H54 (cell line): ENCODE results near the gene ARHGEF33.

Source experiments
- DNase-seq: peaks from one replicate; pipeline ENCODE4 v3.0.0; 2011; ENCODE audit warnings: low spot score, mixed read lengths; ENCODE audit not compliant: insufficient read length
- FAIRE-seq: peaks from 3 replicates; lab custom pipeline; 2011; peaks lifted over from hg19 to GRCh38; lab: Jason Lieb, UNC
- POLR2A ChIP-seq: IDR thresholded peaks from 2 replicates; pipeline ENCODE4 v1.6.1; 2011; ENCODE audit warnings: low read depth, mild to moderate bottlenecking, low read length

The ARHGEF33 gene

DNA sequence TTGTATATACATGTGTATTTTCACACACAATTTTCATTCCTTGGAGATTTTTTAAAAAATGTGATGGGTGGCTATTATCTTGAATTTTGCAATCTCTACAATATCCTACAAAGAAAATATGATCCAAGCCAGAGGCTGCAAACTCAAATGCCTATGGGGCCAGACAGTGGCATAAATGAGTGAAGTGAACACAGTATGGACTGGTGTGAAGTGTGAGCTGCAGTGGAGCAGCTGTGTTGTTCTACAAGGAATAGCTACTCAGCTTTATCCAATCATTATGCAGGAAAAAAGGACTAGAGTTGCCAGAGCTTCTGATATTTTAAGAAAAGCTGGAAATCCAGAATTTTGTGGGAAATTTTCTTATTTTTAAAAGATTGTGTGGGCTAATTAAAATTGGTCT is 62.1 kb downstream of the ARHGEF33 start:
- no peak for TF ChIP-seq POLR2A
- FAIRE-seq (no peak), DNase-seq (no peak)

DNA sequence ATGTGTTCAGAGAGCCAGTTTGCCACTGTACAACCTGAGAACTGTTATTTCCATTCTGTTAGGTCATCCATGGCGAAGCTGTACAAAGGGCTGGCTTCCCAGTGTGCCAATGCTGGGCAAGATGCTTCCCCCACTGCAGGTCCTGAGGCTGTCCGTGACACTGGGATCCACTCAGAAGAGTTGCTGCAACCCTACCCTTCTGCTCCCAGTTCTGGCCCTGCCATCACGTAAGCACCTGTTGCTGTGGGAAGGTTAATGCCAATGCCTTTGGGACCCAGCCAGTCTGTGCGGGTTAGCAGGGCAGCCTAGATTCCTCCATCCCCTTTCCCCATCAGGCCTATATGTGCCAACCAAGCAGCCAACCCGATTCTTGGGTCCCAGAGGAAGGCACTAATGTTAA is 68.3 kb downstream of the ARHGEF33 start:
- no peak for TF ChIP-seq POLR2A
- no peak for DNase-seq
- no peak for FAIRE-seq

DNA sequence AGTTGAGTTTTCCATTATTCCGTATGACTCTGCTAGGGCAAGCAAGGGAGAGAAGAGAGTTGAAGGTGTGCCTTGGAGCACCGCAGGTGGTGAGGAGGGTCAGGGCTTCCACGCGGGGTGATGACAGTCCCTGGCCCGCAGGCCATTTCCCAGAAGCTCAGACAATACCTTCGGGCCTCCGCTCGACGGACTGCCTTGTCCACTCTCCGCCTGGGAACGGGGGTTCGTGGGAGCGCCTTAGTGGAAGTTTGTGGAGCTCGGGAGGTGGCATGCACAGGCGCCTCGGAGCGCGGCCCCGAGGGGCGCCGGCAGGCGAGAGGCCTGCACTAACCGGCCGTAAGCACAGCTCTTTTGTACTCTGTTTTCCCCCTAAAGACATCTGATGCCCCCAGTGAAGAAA is 69.8 kb downstream of the ARHGEF33 start:
- FAIRE-seq, result no peak
- DNase-seq, result no peak
- no peak for TF ChIP-seq POLR2A

DNA sequence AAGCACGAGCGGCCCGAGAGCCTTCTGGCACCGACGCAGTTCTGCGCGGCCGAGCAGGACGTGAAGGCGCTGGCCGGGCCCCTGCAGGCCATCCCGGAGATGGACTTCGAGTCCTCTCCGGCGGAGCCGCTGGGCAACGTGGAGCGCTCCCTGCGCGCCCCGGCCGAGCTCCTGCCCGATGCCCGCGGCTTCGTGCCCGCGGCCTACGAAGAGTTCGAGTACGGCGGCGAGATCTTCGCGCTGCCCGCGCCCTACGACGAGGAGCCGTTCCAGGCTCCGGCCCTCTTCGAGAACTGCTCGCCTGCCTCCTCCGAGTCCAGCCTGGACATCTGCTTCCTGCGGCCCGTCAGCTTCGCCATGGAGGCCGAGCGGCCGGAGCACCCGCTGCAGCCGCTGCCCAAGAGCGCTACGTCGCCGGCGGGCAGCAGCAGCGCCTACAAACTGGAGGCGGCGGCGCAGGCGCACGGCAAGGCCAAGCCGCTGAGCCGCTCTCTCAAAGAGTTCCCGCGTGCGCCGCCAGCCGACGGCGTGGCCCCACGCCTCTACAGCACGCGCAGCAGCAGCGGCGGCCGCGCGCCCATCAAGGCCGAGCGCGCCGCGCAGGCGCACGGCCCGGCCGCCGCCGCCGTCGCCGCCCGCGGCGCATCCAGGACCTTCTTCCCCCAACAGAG is 70.4 kb downstream of the ARHGEF33 start:
- no peak for FAIRE-seq
- DNase-seq, result no peak
- no peak for TF ChIP-seq POLR2A

DNA sequence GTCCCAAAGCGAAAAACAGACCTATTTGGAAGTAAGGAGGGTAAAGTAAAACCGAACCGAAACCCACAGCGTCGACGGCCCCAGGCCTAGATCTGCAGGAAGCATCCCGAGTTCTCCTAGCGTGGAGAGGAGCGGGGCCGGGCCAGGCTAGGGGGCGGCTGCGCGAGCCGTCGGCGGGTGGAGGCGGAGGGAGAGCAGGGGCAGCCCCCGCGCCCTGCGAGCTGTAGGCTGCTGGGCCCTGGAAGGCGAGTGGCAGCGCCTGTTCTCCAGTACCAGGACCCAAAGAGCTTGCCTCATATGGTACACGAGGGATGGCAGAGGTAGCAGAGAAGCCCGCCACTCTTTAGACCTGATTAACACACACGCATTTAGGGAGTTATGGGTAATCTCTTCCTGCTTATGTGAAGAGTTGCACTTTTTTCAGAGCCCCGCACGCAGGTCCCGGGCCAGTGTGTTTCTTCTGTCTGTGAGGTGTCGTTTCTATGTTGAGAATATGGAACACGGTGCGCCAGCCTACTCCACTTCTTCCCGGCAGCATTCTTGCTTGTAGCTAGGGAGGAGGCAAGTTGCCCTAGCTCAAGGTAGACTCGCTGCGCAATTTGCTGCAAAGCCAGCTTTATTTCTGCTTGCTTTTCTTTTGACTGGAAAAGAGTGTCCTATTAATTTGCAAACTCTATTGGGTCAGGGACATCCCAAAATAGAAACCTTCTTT is 71.1 kb downstream of the ARHGEF33 start:
- DNase-seq, result no peak

DNA sequence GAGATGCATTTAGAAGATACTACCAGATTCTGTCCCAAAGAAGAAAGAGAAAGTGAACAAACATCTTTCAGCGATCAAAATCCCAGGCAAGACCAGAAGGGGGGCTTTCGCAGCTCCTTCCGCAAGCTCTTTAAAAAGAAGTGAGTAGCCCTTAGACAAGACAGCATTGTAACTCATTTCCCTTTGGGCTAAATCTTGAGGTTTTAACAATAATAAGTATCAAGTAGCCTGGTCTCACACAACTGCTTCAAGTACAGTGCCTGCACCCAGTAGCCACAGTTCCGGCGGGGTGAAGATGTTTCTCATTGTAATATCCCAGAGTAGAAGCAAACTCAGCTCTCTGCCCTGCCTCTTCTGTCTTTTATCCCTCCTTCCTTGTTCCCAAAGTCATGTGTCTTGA is 76.3 kb downstream of the ARHGEF33 start:
- DNase-seq (no peak), FAIRE-seq (no peak)
- no peak for TF ChIP-seq POLR2A

More for the DNA sequence above, 71.1 kb downstream of the ARHGEF33 start:
- FAIRE-seq, result no peak
- no peak for TF ChIP-seq POLR2A

DNA sequence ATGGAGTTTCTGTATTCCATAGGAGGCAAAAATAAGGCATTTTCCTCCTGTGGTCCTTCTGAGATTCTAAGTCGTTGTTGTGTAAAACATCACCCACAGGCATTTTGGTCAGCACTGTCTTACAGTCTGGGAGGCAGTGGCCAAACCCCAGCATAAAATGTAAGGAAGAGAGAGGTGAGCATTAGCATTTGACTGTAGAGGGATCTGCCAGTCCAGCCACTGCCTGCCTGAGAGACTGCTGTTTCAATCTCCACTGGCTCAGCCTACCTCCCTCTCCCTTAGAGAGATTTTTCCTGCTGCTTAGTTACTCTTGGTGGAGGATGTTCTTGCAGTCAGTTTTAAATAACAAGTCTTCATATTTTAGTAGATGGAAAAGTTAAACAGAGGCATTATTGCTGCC is 77.0 kb downstream of the ARHGEF33 start:
- no peak for TF ChIP-seq POLR2A
- FAIRE-seq (no peak), DNase-seq (no peak)

DNA sequence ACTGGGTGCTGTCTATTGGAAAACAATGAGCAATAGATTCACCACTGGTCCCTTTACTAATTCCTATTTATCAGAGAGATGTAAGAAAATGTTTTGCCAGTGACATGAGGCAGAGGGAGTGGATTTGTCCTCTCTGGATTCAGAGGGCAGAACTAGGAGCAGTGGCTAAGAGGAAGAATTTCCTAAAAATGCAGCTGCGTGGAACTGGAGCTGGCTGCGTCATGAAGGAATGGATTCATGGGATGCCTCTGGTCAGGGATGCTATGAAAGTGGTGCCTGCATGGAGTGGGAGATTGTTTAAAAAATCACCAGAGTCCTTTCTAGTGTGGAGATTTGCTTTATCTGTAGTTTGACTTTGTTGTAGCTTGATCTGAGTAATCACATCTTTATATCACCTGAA is 78.3 kb downstream of the ARHGEF33 start:
- no peak for FAIRE-seq
- no peak for DNase-seq
- no peak for TF ChIP-seq POLR2A

DNA sequence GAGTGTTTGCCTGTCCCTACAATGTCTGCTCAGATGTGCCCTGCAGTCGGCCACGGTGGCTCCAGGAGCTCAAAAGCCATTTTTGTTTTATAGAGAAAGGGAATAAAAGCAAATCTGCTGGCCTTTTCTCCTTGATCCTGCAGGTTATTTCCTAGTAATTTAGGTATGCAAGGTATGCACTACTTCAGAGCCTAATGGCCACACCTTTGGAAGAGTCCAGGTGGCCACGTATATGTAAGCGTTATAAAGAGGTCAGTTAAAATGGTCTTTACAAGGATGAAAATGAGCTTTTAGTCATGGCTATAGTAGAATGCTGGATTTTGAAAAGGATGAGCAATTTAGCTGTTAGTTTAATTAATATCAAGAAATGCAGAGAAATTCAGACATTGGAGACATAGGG is 81.7 kb downstream of the ARHGEF33 start:
- DNase-seq (no peak), FAIRE-seq (no peak)
- TF ChIP-seq POLR2A, result no peak

DNA sequence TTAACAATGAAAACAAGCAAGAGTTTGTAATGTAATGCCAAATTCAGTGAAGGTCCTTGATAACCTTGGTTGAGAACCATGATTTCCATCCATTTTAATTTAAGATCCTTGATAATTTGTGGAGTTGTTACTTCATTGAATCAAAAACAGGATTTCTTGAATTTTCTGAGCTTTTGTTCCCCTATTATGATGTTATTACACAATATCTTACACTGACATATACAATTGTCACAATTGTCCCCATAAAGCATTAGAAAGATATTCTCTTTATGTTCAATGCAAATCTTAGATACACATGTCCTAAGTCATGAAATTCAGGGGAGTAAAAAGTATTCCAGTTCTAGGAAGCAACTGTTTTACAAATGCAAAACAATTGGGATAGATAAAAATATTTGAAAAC is 83.6 kb downstream of the ARHGEF33 start:
- DNase-seq (no peak), FAIRE-seq (no peak)
- no peak for TF ChIP-seq POLR2A

DNA sequence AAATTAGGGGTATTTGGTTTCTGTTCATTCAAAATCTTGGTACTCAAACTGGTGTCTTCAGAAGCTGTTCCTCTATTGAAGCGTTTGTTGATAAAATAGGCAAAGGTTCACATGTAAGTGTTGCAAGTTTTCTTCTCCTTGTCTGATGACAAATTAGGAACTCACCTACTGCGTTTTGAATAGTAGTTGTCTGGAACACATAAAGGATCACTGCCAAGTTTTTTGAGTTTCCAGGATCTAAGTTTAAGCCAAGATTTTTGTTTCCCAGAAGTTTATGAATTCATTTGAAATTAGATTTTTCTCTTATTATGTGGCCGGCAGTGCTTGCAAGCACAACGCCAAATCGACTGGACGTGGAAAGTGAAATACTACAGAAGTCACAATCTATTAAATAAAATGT is 85.4 kb downstream of the ARHGEF33 start:
- DNase-seq (no peak), FAIRE-seq (no peak)

DNA sequence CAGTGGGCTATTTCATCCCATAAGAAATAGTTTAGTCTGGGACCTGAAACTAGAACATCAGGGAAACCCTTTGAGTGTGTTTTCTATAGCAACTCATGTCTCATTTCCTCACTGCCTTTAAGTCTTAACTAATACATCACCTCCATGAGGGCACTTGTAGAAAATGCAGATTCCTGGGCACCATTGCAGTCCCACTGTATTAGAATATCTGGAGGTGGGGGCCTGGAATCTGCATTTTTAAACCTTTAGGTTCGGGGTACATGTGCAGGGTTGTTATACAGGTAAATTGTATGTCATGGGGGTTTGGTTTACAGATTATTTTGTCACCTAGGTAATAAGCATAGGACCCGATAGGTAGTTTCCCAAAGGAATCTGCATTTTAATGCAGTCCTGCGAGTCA is 87.4 kb downstream of the ARHGEF33 start:
- DNase-seq (no peak), FAIRE-seq (no peak)
- no peak for TF ChIP-seq POLR2A

More for the DNA sequence above, 85.4 kb downstream of the ARHGEF33 start:
- no peak for TF ChIP-seq POLR2A

DNA sequence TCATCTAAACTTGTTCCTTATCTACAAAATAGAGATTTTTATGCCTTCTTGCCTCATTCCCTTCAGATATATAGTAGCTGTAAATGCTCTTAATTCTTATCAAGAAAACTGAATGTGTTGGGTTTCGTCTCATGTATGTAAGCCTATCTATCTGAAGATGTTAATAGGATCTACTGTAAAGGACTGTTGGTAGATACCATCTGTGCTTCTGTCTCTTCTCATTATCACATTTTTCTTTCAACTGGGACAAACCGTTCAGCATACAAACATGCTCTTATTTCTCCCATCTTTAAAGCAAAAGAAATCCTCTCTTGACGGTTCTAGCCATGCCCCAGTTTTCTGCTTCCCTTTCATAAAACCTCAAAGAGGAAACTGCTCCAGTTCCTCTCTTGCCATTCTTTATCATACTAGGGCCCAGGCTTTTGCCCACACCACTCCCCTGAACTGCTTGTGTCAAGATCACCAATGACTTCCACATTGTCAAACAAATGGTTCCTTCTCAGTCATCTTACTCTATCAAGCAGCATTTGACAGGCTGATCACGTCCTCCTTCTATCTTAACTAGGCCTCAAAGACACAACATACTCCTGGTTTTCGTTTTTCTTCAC is 88.7 kb downstream of the ARHGEF33 start:
- TF ChIP-seq POLR2A, result no peak
- FAIRE-seq (no peak), DNase-seq (no peak)

DNA sequence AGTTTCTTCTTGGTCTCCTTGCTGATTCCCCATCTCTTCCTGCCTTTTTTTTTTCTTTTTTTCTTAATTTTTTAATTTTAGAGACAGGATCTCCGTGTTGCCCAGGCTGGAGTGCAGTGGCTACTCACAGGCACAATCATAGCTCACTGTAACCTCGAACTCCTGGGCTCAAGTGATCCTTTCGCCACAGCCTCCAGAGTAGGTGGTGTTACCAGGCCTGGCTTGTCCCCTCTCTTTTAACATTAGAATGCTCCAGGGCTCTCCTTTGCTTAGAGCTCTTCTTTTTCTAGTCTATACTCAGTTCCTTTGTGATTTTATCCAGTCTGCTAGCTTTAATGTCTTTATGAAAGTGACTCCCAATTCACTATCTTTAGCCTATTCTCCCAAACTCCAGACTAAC is 89.2 kb downstream of the ARHGEF33 start:
- DNase-seq (no peak), FAIRE-seq (no peak)
- TF ChIP-seq POLR2A, result no peak
